H1 (cell line): ENCODE results near the gene CYP2A13. TPM values are rescaled to one million over a fixed set of nuclear protein-coding genes. Genes with fewer than 3 reads are reported as not detected.

Source experiments
- CTCF ChIA-PET: fragments of 300-600 bp; sonication (Branson Sonifier 250); formaldehyde crosslinking; loops from one replicate; lab custom pipeline; 2021; ENCODE audit not compliant: partially characterized antibody; lab: Charles Lee
- POLR2A ChIA-PET: fragments of 300-600 bp; sonication (Branson Sonifier 250); formaldehyde crosslinking; loops from one replicate; lab custom pipeline; 2021; ENCODE audit warnings: inconsistent platforms; ENCODE audit not compliant: partially characterized antibody; lab: Charles Lee
- DNase-seq, 2 experiments: peaks; one replicate each; pipeline versions ENCODE4 v3.0.0 to v3.0.0-alpha.2; 2010 to 2022; ENCODE audit warnings: low spot score in 2 of 2, low read depth in 1 of 2, mixed read lengths in 1 of 2
- FAIRE-seq: peaks from 2 replicates; lab custom pipeline; 2011; peaks lifted over from hg19 to GRCh38; lab: Jason Lieb, UNC
- H2AFZ ChIP-seq: 2 replicates; pipeline ENCODE4 v1.8.1; 2012; ENCODE audit warnings: low read length, inconsistent platforms
- H2AK5ac ChIP-seq: 2 replicates; pipeline ENCODE4 v1.6.1; 2013; ENCODE audit warnings: low read depth, low read length
- H2BK120ac ChIP-seq: replicated peaks from 2 replicates; pipeline ENCODE3; 2013; ENCODE audit warnings: low read depth, low read length, inconsistent platforms
- H2BK12ac ChIP-seq: 2 replicates; pipeline ENCODE4 v1.6.1; 2013; ENCODE audit warnings: low read depth, low read length
- H2BK15ac ChIP-seq: 2 replicates; pipeline ENCODE4 v1.6.1; 2013; ENCODE audit warnings: low read length
- H2BK20ac ChIP-seq: 2 replicates; pipeline ENCODE4 v1.6.1; 2013; ENCODE audit warnings: low read length
- H2BK5ac ChIP-seq: 2 replicates; pipeline ENCODE4 v1.6.1; 2013; ENCODE audit warnings: low read depth, low read length
- H3K14ac ChIP-seq: 2 replicates; pipeline ENCODE4 v1.6.1; 2013; ENCODE audit warnings: inconsistent platforms; ENCODE audit not compliant: insufficient read length
- H3K18ac ChIP-seq: 2 replicates; pipeline ENCODE4 v1.6.1; 2013; ENCODE audit warnings: low read length; ENCODE audit errors: extremely low read depth
- H3K23ac ChIP-seq: 2 replicates; pipeline ENCODE4 v1.6.1; 2013; ENCODE audit warnings: inconsistent platforms; ENCODE audit not compliant: insufficient read length
- H3K23me2 ChIP-seq: 2 replicates; pipeline ENCODE4 v1.6.1; 2013; ENCODE audit warnings: low read depth, low read length
- H3K27ac ChIP-seq: 2 replicates; pipeline ENCODE4 v1.6.1; 2011; ENCODE audit warnings: low read depth, low read length, inconsistent platforms
- H3K27me3 ChIP-seq, 4 experiments: replicated peaks in 1 of 4; 1 replicate in 1 of 4; 2 replicates in 3 of 4; pipeline versions ENCODE4 v1.6.1 to v1.8.1; 2011 to 2013; ENCODE audit warnings: low read length in 3 of 4, mild to moderate bottlenecking in 3 of 4, inconsistent platforms in 2 of 4, mixed read lengths in 2 of 4, moderate library complexity in 1 of 4; ENCODE audit not compliant: control insufficient read depth in 3 of 4, insufficient read depth in 3 of 4; ENCODE audit errors: extremely low read depth in 1 of 4
- H3K36me3 ChIP-seq, 4 experiments: 2 replicates each; pipeline versions ENCODE4 v1.6.1 to v1.8.1; 2011 to 2013; ENCODE audit warnings: mild to moderate bottlenecking in 4 of 4, low read length in 3 of 4, moderate library complexity in 2 of 4, control low read depth in 1 of 4, inconsistent platforms in 1 of 4; ENCODE audit not compliant: insufficient read depth in 4 of 4, control insufficient read depth in 2 of 4
- H3K4ac ChIP-seq: replicated peaks from 2 replicates; pipeline ENCODE3; 2013; ENCODE audit warnings: low read length, low read depth, mixed read lengths, inconsistent platforms; ENCODE audit not compliant: insufficient read length
- H3K4me1 ChIP-seq, 4 experiments: replicated peaks in 1 of 4; 1 replicate in 1 of 4; 2 replicates in 3 of 4; pipeline versions ENCODE4 v1.6.1 to v1.8.1; 2011 to 2013; ENCODE audit warnings: low read length in 3 of 4, inconsistent platforms in 2 of 4, mixed read lengths in 1 of 4; ENCODE audit not compliant: insufficient read depth in 4 of 4, control insufficient read depth in 3 of 4
- H3K4me2 ChIP-seq, 2 experiments: 2 replicates each; pipeline versions ENCODE4 v1.6.1 to v1.8.1; 2011 to 2013; ENCODE audit warnings: low read depth in 2 of 2, low read length in 2 of 2, control low read depth in 1 of 2, inconsistent platforms in 1 of 2, mild to moderate bottlenecking in 1 of 2; ENCODE audit not compliant: insufficient read depth in 1 of 2
- H3K4me3 ChIP-seq, 4 experiments: fragments of 200-600, 300-600 bp in 1 of 4; sonication (generic), shearing (Covaris generic), sonication (Bioruptor Twin) in 1 of 4; 2 replicates each; pipeline versions ENCODE4 v1.5.1 to v1.8.1; 2011 to 2016; ENCODE audit warnings: low read length in 4 of 4, low read depth in 3 of 4, control low read depth in 2 of 4, inconsistent platforms in 2 of 4, mild to moderate bottlenecking in 2 of 4, mixed read lengths in 1 of 4, moderate library complexity in 1 of 4; ENCODE audit not compliant: insufficient read depth in 2 of 4; ENCODE audit errors: extremely low read depth in 1 of 4
- H3K56ac ChIP-seq: replicated peaks from 2 replicates; pipeline ENCODE3; 2013; ENCODE audit warnings: low read depth, mild to moderate bottlenecking, mixed read lengths, low read length, inconsistent platforms; ENCODE audit not compliant: insufficient read length
- H3K79me1 ChIP-seq: 2 replicates; pipeline ENCODE4 v1.6.1; 2013; ENCODE audit warnings: low read depth, low read length, control low read depth
- H3K79me2 ChIP-seq, 2 experiments: 2 replicates each; pipeline versions ENCODE4 v1.6.1 to v1.8.1; 2012 to 2013; ENCODE audit warnings: low read length in 2 of 2, mild to moderate bottlenecking in 2 of 2, inconsistent platforms in 1 of 2; ENCODE audit not compliant: insufficient read depth in 2 of 2, control insufficient read depth in 1 of 2
- H3K9ac ChIP-seq, 4 experiments: replicated peaks in 1 of 4; 1 replicate in 1 of 4; 2 replicates in 3 of 4; pipeline versions ENCODE4 v1.6.1 to v1.8.1; 2011 to 2013; ENCODE audit warnings: low read depth in 3 of 4, low read length in 3 of 4, control low read depth in 2 of 4, mild to moderate bottlenecking in 2 of 4, moderate library complexity in 2 of 4, inconsistent platforms in 1 of 4; ENCODE audit errors: extremely low read depth in 1 of 4
- H3K9me3 ChIP-seq, 2 experiments: 2 replicates each; pipeline versions ENCODE4 v1.6.1 to v1.8.1; 2012 to 2013; ENCODE audit warnings: mild to moderate bottlenecking in 2 of 2, moderate library complexity in 2 of 2, control low read depth in 1 of 2, inconsistent platforms in 1 of 2, low read depth in 1 of 2, low read length in 1 of 2, mixed read lengths in 1 of 2; ENCODE audit not compliant: insufficient read depth in 2 of 2
- H4K20me1 ChIP-seq, 2 experiments: replicated peaks in 1 of 2; 2 replicates each; pipeline versions ENCODE3 to v1.8.1; 2011 to 2013; ENCODE audit warnings: inconsistent platforms in 2 of 2, low read length in 2 of 2, mild to moderate bottlenecking in 1 of 2; ENCODE audit not compliant: insufficient read depth in 2 of 2, control insufficient read depth in 1 of 2
- H4K5ac ChIP-seq: 2 replicates; pipeline ENCODE4 v1.6.1; 2013; ENCODE audit warnings: low read length, low read depth, mixed read lengths, inconsistent platforms; ENCODE audit not compliant: insufficient read length
- H4K8ac ChIP-seq: 2 replicates; pipeline ENCODE4 v1.8.0; 2013; ENCODE audit warnings: mild to moderate bottlenecking, moderate library complexity, low read length, inconsistent platforms; ENCODE audit not compliant: insufficient read depth; ENCODE audit errors: extremely low read depth
- H4K91ac ChIP-seq: replicated peaks from 2 replicates; pipeline ENCODE3; 2013; ENCODE audit warnings: low read length, mixed read lengths, inconsistent platforms; ENCODE audit not compliant: insufficient read length
- CREB1 ChIP-seq: IDR thresholded peaks from 2 replicates; pipeline ENCODE4 v1.6.1; 2012; ENCODE audit warnings: inconsistent platforms
- EGR1 ChIP-seq: IDR thresholded peaks from 2 replicates; pipeline ENCODE4 v1.6.1; 2011; ENCODE audit warnings: low read depth, low read length, borderline replicate concordance
- KDM4A ChIP-seq: IDR thresholded peaks from one replicate; pipeline ENCODE4 v1.7.1; 2012; ENCODE audit warnings: low read depth, mild to moderate bottlenecking, moderate library complexity, low read length, inconsistent platforms; ENCODE audit not compliant: severe bottlenecking
- POLR2AphosphoS5 ChIP-seq: IDR thresholded peaks from 2 replicates; pipeline ENCODE4 v1.6.1; 2011; ENCODE audit warnings: low read depth, low read length
- RAD21 ChIP-seq, 2 experiments: IDR thresholded peaks in 1 of 2; conservative IDR thresholded peaks in 1 of 2; 2 replicates each; pipeline ENCODE4 v1.6.1; 2011; ENCODE audit warnings: low read depth in 2 of 2, low read length in 2 of 2, improper control_type of control experiment in 1 of 2, inconsistent platforms in 1 of 2, mild to moderate bottlenecking in 1 of 2, moderate library complexity in 1 of 2
- TBP ChIP-seq: IDR thresholded peaks from 2 replicates; pipeline ENCODE4 v1.6.1; 2011; ENCODE audit warnings: low read depth, low read length, improper control_type of control experiment
- WGBS, 2 experiments: shearing (Covaris generic) in 1 of 2; methylation state at CpG; one replicate each; pipeline versions ENCODE4 v1.1.6 to v1.1.7; 2013 to 2015; ENCODE audit warnings: low lambda C conversion rate in 2 of 2, mixed read lengths in 2 of 2, inconsistent platforms in 1 of 2, low coverage in 1 of 2, missing lambda C conversion rate in 1 of 2; ENCODE audit not compliant: insufficient replicate concordance in 2 of 2, insufficient coverage in 1 of 2, insufficient read length in 1 of 2; ENCODE audit errors: extremely low coverage in 1 of 2, missing lambda C conversion rate in 1 of 2; 5-methylcytosine and 5-hydroxymethylcytosine counted together
- polyA plus RNA-seq, 7 experiments: library from polyadenylated mRNA; depleted of rRNA in 3 of 7; stranded (reverse) in 5 of 7; unstranded in 2 of 7; fragments of >200 nt in 5 of 7; fragments of 200-250 nt in 2 of 7; gene quantifications; 1 replicate in 5 of 7; 2 replicates in 1 of 7; 4 replicates in 1 of 7; pipeline versions ENCODE4 v1.2.1 to v1.2.3, GENCODE V29; 2011 to 2013; ENCODE audit warnings: missing spikeins in 2 of 7, mixed read lengths in 2 of 7
- total RNA-seq: library from RNA; stranded (reverse); fragmentation: NEBNext Ultra II Directional; extraction: Animal tissue kit (Norgen Biotek cat#: 25700); gene quantifications from 2 replicates; pipeline ENCODE4 v1.2.1, GENCODE V29; 2021
- TF ChIP-seq, protein P1 (sequence below): IDR thresholded peaks from 2 replicates; pipeline ENCODE4 v1.6.1; 2012; ENCODE audit warnings: inconsistent platforms
- TF ChIP-seq, protein P2 (sequence below): IDR thresholded peaks from 2 replicates; pipeline ENCODE4 v1.6.1; 2012; ENCODE audit warnings: inconsistent platforms
- TF ChIP-seq, protein P3 (sequence below), 3 experiments: IDR thresholded peaks; 1 replicate in 2 of 3; 2 replicates in 1 of 3; pipeline versions ENCODE4 v1.5.1 to v1.6.1; 2011; ENCODE audit warnings: low read length in 3 of 3, mild to moderate bottlenecking in 3 of 3, inconsistent platforms in 2 of 3, low read depth in 1 of 3, moderate library complexity in 1 of 3; ENCODE audit not compliant: insufficient read depth in 1 of 3; ENCODE audit errors: control extremely low read depth in 1 of 3

CYP2A13 gene
- total and polyA plus RNA-seq, 2 of the 8 experiments (the other 6 are each of a cell fraction or from before 2014, with no cell fraction given) = 0.60 to 0.63 TPM

DNA sequence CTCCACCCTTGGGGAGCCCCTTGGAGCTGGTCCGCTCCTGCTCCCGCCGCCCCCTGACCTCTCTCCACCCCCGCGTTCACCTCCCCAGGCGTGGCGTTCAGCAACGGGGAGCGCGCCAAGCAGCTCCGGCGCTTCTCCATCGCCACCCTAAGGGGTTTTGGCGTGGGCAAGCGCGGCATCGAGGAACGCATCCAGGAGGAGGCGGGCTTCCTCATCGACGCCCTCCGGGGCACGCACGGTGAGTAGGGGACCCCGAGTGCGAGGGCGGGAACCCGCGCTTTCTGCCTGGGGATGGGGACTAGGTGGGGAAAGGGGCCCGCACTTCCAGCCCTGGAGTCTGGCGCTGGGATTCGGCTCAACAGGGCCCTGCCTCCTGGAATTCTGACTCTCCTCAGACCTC, 1.7 kb downstream of the CYP2A13 start:
- Histone ChIP-seq H2BK12ac (peak overlapping the region; percentile 68; the same call in 1 of the 2 replicates), H3K27me3 (peaks cover 6 to 31% (median 24%) of the 10 kb centered on the region in 4 experiments; a peak in 6 of 7 replicates)
- no peak for FAIRE-seq
- TF ChIP-seq EGR1 (peak; percentile 63), KDM4A (peak; percentile 70), TBP (no peak), RAD21 (IDR thresholded peaks at IDR 0.05 in 1 of 2, conservative IDR thresholded peaks at IDR 0.05 in 1 of 2; ENCODE audit: low read depth in 2 of 2, low read length in 2 of 2) (peak in 1 of 2 experiments; percentile 37; a peak in 2 of 4 replicates), CREB1 (peak; percentile 44; the same call in 1 of the 2 replicates), POLR2AphosphoS5 (no peak)
- TF ChIP-seq, protein P1, sequence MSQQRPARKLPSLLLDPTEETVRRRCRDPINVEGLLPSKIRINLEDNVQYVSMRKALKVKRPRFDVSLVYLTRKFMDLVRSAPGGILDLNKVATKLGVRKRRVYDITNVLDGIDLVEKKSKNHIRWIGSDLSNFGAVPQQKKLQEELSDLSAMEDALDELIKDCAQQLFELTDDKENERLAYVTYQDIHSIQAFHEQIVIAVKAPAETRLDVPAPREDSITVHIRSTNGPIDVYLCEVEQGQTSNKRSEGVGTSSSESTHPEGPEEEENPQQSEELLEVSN = peak; percentile 97
- TF ChIP-seq, protein P2, sequence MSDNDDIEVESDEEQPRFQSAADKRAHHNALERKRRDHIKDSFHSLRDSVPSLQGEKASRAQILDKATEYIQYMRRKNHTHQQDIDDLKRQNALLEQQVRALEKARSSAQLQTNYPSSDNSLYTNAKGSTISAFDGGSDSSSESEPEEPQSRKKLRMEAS = peak; percentile 94
- TF ChIP-seq, protein P3, sequence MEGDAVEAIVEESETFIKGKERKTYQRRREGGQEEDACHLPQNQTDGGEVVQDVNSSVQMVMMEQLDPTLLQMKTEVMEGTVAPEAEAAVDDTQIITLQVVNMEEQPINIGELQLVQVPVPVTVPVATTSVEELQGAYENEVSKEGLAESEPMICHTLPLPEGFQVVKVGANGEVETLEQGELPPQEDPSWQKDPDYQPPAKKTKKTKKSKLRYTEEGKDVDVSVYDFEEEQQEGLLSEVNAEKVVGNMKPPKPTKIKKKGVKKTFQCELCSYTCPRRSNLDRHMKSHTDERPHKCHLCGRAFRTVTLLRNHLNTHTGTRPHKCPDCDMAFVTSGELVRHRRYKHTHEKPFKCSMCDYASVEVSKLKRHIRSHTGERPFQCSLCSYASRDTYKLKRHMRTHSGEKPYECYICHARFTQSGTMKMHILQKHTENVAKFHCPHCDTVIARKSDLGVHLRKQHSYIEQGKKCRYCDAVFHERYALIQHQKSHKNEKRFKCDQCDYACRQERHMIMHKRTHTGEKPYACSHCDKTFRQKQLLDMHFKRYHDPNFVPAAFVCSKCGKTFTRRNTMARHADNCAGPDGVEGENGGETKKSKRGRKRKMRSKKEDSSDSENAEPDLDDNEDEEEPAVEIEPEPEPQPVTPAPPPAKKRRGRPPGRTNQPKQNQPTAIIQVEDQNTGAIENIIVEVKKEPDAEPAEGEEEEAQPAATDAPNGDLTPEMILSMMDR (IDR thresholded peaks at IDR 0.05; ENCODE audit: control extremely low read depth in 1 of 3, insufficient read depth in 1 of 3, low read depth in 1 of 3, low read length in 3 of 3) = peak; percentile 39 to 41 (median 39)

More for the DNA sequence above, 1.7 kb downstream of the CYP2A13 start:
- no peak overlapping the region for H2BK20ac ChIP-seq
- no peak overlapping the region for H3K9ac ChIP-seq
- no peak overlapping the region for H4K91ac ChIP-seq
- no peak overlapping the region for H3K27ac ChIP-seq
- H2AFZ ChIP-seq = peak overlapping the region; percentile 86; the same call in 1 of the 2 replicates
- H3K23me2 ChIP-seq = peaks cover 7% of the 10 kb centered on the region; the same call in 1 of the 2 replicates
- peak overlapping the region; percentile 55 to 84 for H3K4me2 ChIP-seq
- ChIA-PET POLR2A (interaction anchor here (0.8 to 1.0 kb wide), 4 partner anchors 9 to 174 kb away, joined by 3 read pairs; partner anchors contain the start of gene HNRNPUL1), CTCF (interaction anchor here (0.7 to 0.9 kb wide), 3 partner anchors 24 to 115 kb away, joined by 3 read pairs; partner anchors contain the start of gene CYP2F1)
- H3K18ac ChIP-seq = peak overlapping the region; percentile 78
- H2BK15ac ChIP-seq = no peak overlapping the region
- no peak overlapping the region for H3K56ac ChIP-seq
- peaks cover 0 to 5% (median 0%) of the 10 kb centered on the region in 4 experiments; a peak in 1 of 7 replicates for H3K4me1 ChIP-seq
- H2AK5ac ChIP-seq = no peak overlapping the region
- no peak overlapping the region for H2BK5ac ChIP-seq
- peak overlapping the region; percentile 33 to 66 (median 39) for H3K4me3 ChIP-seq
- H3K14ac ChIP-seq = no peak overlapping the region
- 2% methylated on average over 31 of the region's 32 CpGs; no CpG with 5 or more reads in 1 of the 2 experiments for WGBS, 2 experiments
- H4K8ac ChIP-seq = peak overlapping the region; percentile 17
- no peak overlapping the region for H4K5ac ChIP-seq
- H3K79me2 ChIP-seq = no peaks in the 10 kb centered on the region
- no peaks in the 10 kb centered on the region for H4K20me1 ChIP-seq
- H3K79me1 ChIP-seq = no peaks in the 10 kb centered on the region
- H3K36me3 ChIP-seq = no peaks in the 10 kb centered on the region
- H3K23ac ChIP-seq = no peak overlapping the region
- H3K4ac ChIP-seq = no peak overlapping the region
- no peaks in the 10 kb centered on the region for H3K9me3 ChIP-seq
- peak; percentile 1 to 75 for DNase-seq
- no peak overlapping the region for H2BK120ac ChIP-seq
